DND-41 (cell line): ENCODE measurements around the gene COL6A5.

Source experiments
- ATAC-seq: fragments of 200-7000 bp; cut with Tn5 transposase; 3 replicates; pipeline ENCODE4 v1.9.1; 2021; ENCODE audit warnings: low read depth; ENCODE audit not compliant: insufficient read depth
- DNase-seq: peaks from one replicate; pipeline ENCODE4 v3.0.0-alpha.2; 2020
- H2AFZ ChIP-seq: 2 replicates; pipeline ENCODE4 v1.6.0; 2012; ENCODE audit warnings: low read depth, low read length
- H3K27ac ChIP-seq: 2 replicates; pipeline ENCODE4 v1.5.1; 2012; ENCODE audit warnings: low read length, inconsistent platforms
- H3K27me3 ChIP-seq: fragments of 200-600 bp; sonication (generic); 2 replicates; pipeline ENCODE4 v1.6.0; 2012; ENCODE audit warnings: low read length, mild to moderate bottlenecking, inconsistent platforms; ENCODE audit not compliant: insufficient read depth, poor library complexity
- H3K36me3 ChIP-seq: 2 replicates; pipeline ENCODE4 v1.5.1; 2012; ENCODE audit warnings: low read length, inconsistent platforms; ENCODE audit not compliant: insufficient read depth
- H3K4me1 ChIP-seq: 2 replicates; pipeline ENCODE4 v1.5.1; 2012; ENCODE audit warnings: mild to moderate bottlenecking, low read length; ENCODE audit not compliant: insufficient read depth
- H3K4me2 ChIP-seq: 2 replicates; pipeline ENCODE4 v1.6.0; 2012; ENCODE audit warnings: mild to moderate bottlenecking, moderate library complexity, low read length, inconsistent platforms; ENCODE audit not compliant: insufficient read depth
- H3K4me3 ChIP-seq, 2 experiments: fragments of 200-600 bp in 1 of 2; shearing (Covaris generic) in 1 of 2; 2 replicates each; pipeline ENCODE4 v1.5.1; 2012 to 2016; ENCODE audit warnings: inconsistent platforms in 2 of 2, low read length in 2 of 2, mild to moderate bottlenecking in 2 of 2, low read depth in 1 of 2, moderate library complexity in 1 of 2
- H3K79me2 ChIP-seq: 2 replicates; pipeline ENCODE4 v1.6.0; 2012; ENCODE audit warnings: low read length, inconsistent platforms; ENCODE audit not compliant: insufficient read depth
- H3K9ac ChIP-seq: 2 replicates; pipeline ENCODE4 v1.6.0; 2012; ENCODE audit warnings: low read depth, mild to moderate bottlenecking, inconsistent platforms, low read length, moderate library complexity
- H3K9me3 ChIP-seq: 2 replicates; pipeline ENCODE4 v1.5.1; 2012; ENCODE audit warnings: low read length, moderate library complexity, mild to moderate bottlenecking, inconsistent platforms; ENCODE audit not compliant: insufficient read depth, severe bottlenecking
- H4K20me1 ChIP-seq: 2 replicates; pipeline ENCODE4 v1.6.0; 2012; ENCODE audit warnings: low read length; ENCODE audit not compliant: insufficient read depth
- CTCF ChIP-seq: IDR thresholded peaks from 2 replicates; pipeline ENCODE4 v1.5.1; 2012; ENCODE audit warnings: borderline replicate concordance, low read length, moderate library complexity, mild to moderate bottlenecking; ENCODE audit not compliant: poor library complexity, severe bottlenecking; ENCODE audit errors: extremely low read depth
- EZH2 ChIP-seq: IDR thresholded peaks from 3 replicates; pipeline ENCODE4 v1.6.1; 2012; ENCODE audit warnings: borderline replicate concordance, low read depth, mild to moderate bottlenecking, moderate library complexity, low read length, inconsistent platforms; ENCODE audit not compliant: severe bottlenecking

Gene COL6A5

GRCh38 chr3:130323503-130323902 is 22.0 kb upstream of the COL6A5 start:
- H3K27me3 ChIP-seq: no peaks in the 10 kb centered on the region
- no peak overlapping the region for H3K27ac ChIP-seq
- no peaks in the 10 kb centered on the region for H3K9me3 ChIP-seq
- H4K20me1 ChIP-seq: no peaks in the 10 kb centered on the region
- DNase-seq (no peak), ATAC-seq (no peak)
- TF ChIP-seq CTCF: no peak
- TF ChIP-seq EZH2: no peak
- H3K4me3 ChIP-seq: no peak overlapping the region
- H3K9ac ChIP-seq: no peak overlapping the region
- no peak overlapping the region for H3K4me2 ChIP-seq
- H2AFZ ChIP-seq: no peak overlapping the region
- H3K36me3 ChIP-seq: no peaks in the 10 kb centered on the region
- no peaks in the 10 kb centered on the region for H3K4me1 ChIP-seq
- H3K79me2 ChIP-seq: no peaks in the 10 kb centered on the region

- Histone ChIP-seq H3K79me2 (no peaks in the 10 kb centered on the region), H3K9ac (no peak overlapping the region), H3K27ac (no peak overlapping the region), H3K4me3 (no peak overlapping the region), H4K20me1 (no peaks in the 10 kb centered on the region), H2AFZ (no peak overlapping the region), H3K4me1 (no peaks in the 10 kb centered on the region), H3K36me3 (no peaks in the 10 kb centered on the region), H3K4me2 (no peak overlapping the region), H3K27me3 (peaks cover 4% of the 10 kb centered on the region), H3K9me3 (no peaks in the 10 kb centered on the region)
- DNase-seq (no peak), ATAC-seq (no peak)
- TF ChIP-seq CTCF: no peak
- TF ChIP-seq EZH2: no peak
Observed at GRCh38 chr3:130340766-130341165, 4.7 kb upstream of the COL6A5 start.

GRCh38 chr3:130341388-130341787 is 4.1 kb upstream of the COL6A5 start:
- H3K27me3 ChIP-seq: peaks cover 4% of the 10 kb centered on the region
- DNase-seq (no peak), ATAC-seq (no peak)
- no peaks in the 10 kb centered on the region for H3K4me1 ChIP-seq
- H3K4me3 ChIP-seq: no peak overlapping the region
- H2AFZ ChIP-seq: no peak overlapping the region
- H3K4me2 ChIP-seq: no peak overlapping the region
- H3K9ac ChIP-seq: no peak overlapping the region
- H3K79me2 ChIP-seq: no peaks in the 10 kb centered on the region
- H3K27ac ChIP-seq: no peak overlapping the region
- no peaks in the 10 kb centered on the region for H3K9me3 ChIP-seq
- H3K36me3 ChIP-seq: no peaks in the 10 kb centered on the region
- TF ChIP-seq CTCF (no peak), EZH2 (no peak)
- H4K20me1 ChIP-seq: no peaks in the 10 kb centered on the region

- Histone ChIP-seq H3K79me2 (no peaks in the 10 kb centered on the region), H3K4me1 (no peaks in the 10 kb centered on the region), H3K27me3 (peaks cover 4% of the 10 kb centered on the region), H3K4me2 (no peak overlapping the region), H4K20me1 (no peaks in the 10 kb centered on the region), H3K9ac (no peak overlapping the region), H3K36me3 (no peaks in the 10 kb centered on the region), H3K4me3 (no peak overlapping the region), H2AFZ (no peak overlapping the region), H3K9me3 (no peaks in the 10 kb centered on the region), H3K27ac (no peak overlapping the region)
- DNase-seq (no peak), ATAC-seq (no peak)
- TF ChIP-seq EZH2: no peak
- no peak for TF ChIP-seq CTCF
Observed at GRCh38 chr3:130341882-130342281, 3.6 kb upstream of the COL6A5 start.
